Heart left ventricle (tissue), 13 donors: ENCODE results near the gene ATP8A1.

Source experiments
- CTCF ChIP-seq, 12 donors: fragments of 200-600 bp; sonication (generic) in 4 of 12; IDR thresholded peaks; one replicate each; pipeline versions ENCODE4 v1.5.0 to v1.8.0; 2018 to 2022; ENCODE audit warnings: antibody characterized with exemption in 12 of 12, mild to moderate bottlenecking in 5 of 12
- POLR2A ChIP-seq, 2 donors: fragments of 450-650 bp; IDR thresholded peaks; one replicate each; pipeline ENCODE4 v1.6.1; 2017; ENCODE audit warnings: antibody characterized with exemption in 2 of 2, mild to moderate bottlenecking in 2 of 2, moderate library complexity in 2 of 2
- donor health status: ischemic (EF 13 %, LVEDD 7.1; RV severe dilation, severe dysfunction).
- donor health status: DM: no; HTN: yes; CAD: no.
- donor health status: DM: no; HTN: no; CAD: no.
- donor health status: ischemic (EF 25% LVEDD 6.9; RV normal size, moderate dysfunction).
- donor health status: ischemic (EF 25% LVEDD 5.7; RV mildly dilated, moderate dysfunction).
- donor health status: ischemic (EF 35%, LVEDD 5.7; RV mildly dilated, moderate dysfunction).
- donor health status: nonischemic (EF 11% LVEDD 7.7; RV severe dilation, severe dysfunction).
- donor health status: DM: yes; HTN: yes; CAD: no.
- donor health status: PGD.
- donor health status: ischemic (EF 29% LVEDD 5.4; RV normal size, mild dysfunction).
- donor health status: nonischemic (EF 23%, LVEDD 6.1; RV moderate dilation, normal function).

- TF ChIP-seq CTCF (IDR thresholded peaks at IDR 0.05) (no peak), POLR2A (IDR thresholded peaks at IDR 0.05) (no peak)
These were observed 275.2 kb downstream of the ATP8A1 start for GRCh38 chr4:42381666-42382065.
